Mammary epithelial cell (primary cell): ENCODE data around the gene EME1.

Experiments used
- EZH2 ChIP-seq: IDR thresholded peaks from 2 replicates; pipeline ENCODE4 v1.6.1; 2012; ENCODE audit warnings: low read length, inconsistent platforms, borderline replicate concordance
- TF ChIP-seq, protein P1 (sequence below), 2 donors: IDR thresholded peaks in 1 of 2; conservative IDR thresholded peaks in 1 of 2; 2 replicates each; pipeline ENCODE4 v1.5.1; 2011 to 2012; ENCODE audit warnings: inconsistent platforms in 2 of 2, low read length in 2 of 2, mild to moderate bottlenecking in 2 of 2, control low read depth in 1 of 2, low read depth in 1 of 2; ENCODE audit not compliant: insufficient read depth in 1 of 2; ENCODE audit errors: extremely low read depth in 1 of 2

GRCh38 chr17:50362661-50363060, 10.4 kb upstream of the EME1 start:
- TF ChIP-seq, protein P1, sequence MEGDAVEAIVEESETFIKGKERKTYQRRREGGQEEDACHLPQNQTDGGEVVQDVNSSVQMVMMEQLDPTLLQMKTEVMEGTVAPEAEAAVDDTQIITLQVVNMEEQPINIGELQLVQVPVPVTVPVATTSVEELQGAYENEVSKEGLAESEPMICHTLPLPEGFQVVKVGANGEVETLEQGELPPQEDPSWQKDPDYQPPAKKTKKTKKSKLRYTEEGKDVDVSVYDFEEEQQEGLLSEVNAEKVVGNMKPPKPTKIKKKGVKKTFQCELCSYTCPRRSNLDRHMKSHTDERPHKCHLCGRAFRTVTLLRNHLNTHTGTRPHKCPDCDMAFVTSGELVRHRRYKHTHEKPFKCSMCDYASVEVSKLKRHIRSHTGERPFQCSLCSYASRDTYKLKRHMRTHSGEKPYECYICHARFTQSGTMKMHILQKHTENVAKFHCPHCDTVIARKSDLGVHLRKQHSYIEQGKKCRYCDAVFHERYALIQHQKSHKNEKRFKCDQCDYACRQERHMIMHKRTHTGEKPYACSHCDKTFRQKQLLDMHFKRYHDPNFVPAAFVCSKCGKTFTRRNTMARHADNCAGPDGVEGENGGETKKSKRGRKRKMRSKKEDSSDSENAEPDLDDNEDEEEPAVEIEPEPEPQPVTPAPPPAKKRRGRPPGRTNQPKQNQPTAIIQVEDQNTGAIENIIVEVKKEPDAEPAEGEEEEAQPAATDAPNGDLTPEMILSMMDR (conservative IDR thresholded peaks at IDR 0.05 in 1 of 2, IDR thresholded peaks at IDR 0.05 in 1 of 2; ENCODE audit: extremely low read depth in 1 of 2, insufficient read depth in 1 of 2, low read depth in 1 of 2, low read length in 2 of 2) = no peak
- no peak for TF ChIP-seq EZH2
